Measurements from ENCODE around the gene GVQW3.

- TF ChIP-seq, protein P1, sequence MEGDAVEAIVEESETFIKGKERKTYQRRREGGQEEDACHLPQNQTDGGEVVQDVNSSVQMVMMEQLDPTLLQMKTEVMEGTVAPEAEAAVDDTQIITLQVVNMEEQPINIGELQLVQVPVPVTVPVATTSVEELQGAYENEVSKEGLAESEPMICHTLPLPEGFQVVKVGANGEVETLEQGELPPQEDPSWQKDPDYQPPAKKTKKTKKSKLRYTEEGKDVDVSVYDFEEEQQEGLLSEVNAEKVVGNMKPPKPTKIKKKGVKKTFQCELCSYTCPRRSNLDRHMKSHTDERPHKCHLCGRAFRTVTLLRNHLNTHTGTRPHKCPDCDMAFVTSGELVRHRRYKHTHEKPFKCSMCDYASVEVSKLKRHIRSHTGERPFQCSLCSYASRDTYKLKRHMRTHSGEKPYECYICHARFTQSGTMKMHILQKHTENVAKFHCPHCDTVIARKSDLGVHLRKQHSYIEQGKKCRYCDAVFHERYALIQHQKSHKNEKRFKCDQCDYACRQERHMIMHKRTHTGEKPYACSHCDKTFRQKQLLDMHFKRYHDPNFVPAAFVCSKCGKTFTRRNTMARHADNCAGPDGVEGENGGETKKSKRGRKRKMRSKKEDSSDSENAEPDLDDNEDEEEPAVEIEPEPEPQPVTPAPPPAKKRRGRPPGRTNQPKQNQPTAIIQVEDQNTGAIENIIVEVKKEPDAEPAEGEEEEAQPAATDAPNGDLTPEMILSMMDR (conservative IDR thresholded peaks at IDR 0.05 in 1 of 2, IDR thresholded peaks at IDR 0.05 in 1 of 2; ENCODE audit: extremely low read depth in 1 of 2, insufficient read depth in 1 of 2, low read depth in 1 of 2, low read length in 2 of 2) = no peak
- no peak for TF ChIP-seq EZH2 (IDR thresholded peaks at IDR 0.05; ENCODE audit: borderline replicate concordance, low read length)
Measured at GRCh38 chr11:76355172-76355571, 26.0 kb upstream of the GVQW3 start.

Measured in mammary epithelial cell (primary cell).